HepG2 (cell line): ENCODE results near the gene PIK3R1. TPM values are rescaled to one million over a fixed set of nuclear protein-coding genes. Genes with fewer than 3 reads are reported as not detected.

Experiments
- ATAC-seq: fragments of 200-7000 bp; cut with Tn5 transposase; 3 replicates; pipeline ENCODE4 v1.9.1; 2020; ENCODE audit warnings: mild to moderate bottlenecking, moderate library complexity
- BruUV-seq: library from RNA; stranded (reverse); fragments of 400-500 nt; replicated peaks from 2 replicates; lab custom pipeline; 2021; lab: Mats Ljungman, UMichigan
- CTCF ChIA-PET: fragments of 300-600 bp; formaldehyde crosslinking; extraction: SDS; loops from one replicate; lab custom pipeline; 2021; ENCODE audit warnings: low total read pairs, inconsistent platforms, low intra/inter-chr PET ratio; lab: Yijun Ruan, JAX
- POLR2A ChIA-PET: fragments of 350-600 bp; sonication (Branson Sonifier 250); formaldehyde crosslinking; loops from one replicate; lab custom pipeline; 2020; ENCODE audit warnings: antibody characterized with exemption, inconsistent platforms; lab: Yijun Ruan, JAX
- DNase-seq: peaks from one replicate; pipeline ENCODE4 v3.0.0-alpha.2; 2015; ENCODE audit warnings: low spot score
- FAIRE-seq: peaks from 3 replicates; lab custom pipeline; 2011; peaks lifted over from hg19 to GRCh38; lab: Jason Lieb, UNC
- H2AFZ ChIP-seq: one replicate; pipeline ENCODE4 v1.6.1; 2011; ENCODE audit warnings: low read length, inconsistent platforms
- H3K27ac ChIP-seq: fragments of 300-600 bp; 3 replicates; pipeline ENCODE4 v1.8.0; 2011; ENCODE audit warnings: mixed run types, mild to moderate bottlenecking, mixed read lengths, low read length, inconsistent platforms; ENCODE audit not compliant: insufficient read depth; ENCODE audit errors: extremely low read length
- H3K27me3 ChIP-seq, 2 experiments: fragments of 200-600 bp in 1 of 2; 2 replicates in 1 of 2; 3 replicates in 1 of 2; pipeline versions ENCODE4 v1.6.0 to v1.8.0; 2011; ENCODE audit warnings: low read length in 2 of 2, mild to moderate bottlenecking in 2 of 2, moderate library complexity in 2 of 2, inconsistent platforms in 1 of 2; ENCODE audit not compliant: insufficient read depth in 2 of 2, control insufficient read depth in 1 of 2
- H3K36me3 ChIP-seq, 2 experiments: fragments of 200-600 bp in 1 of 2; replicated peaks in 1 of 2; 2 replicates in 1 of 2; 3 replicates in 1 of 2; pipeline versions ENCODE4 v1.5.1 to v1.8.0; 2011; ENCODE audit warnings: low read length in 2 of 2, inconsistent platforms in 1 of 2; ENCODE audit not compliant: insufficient read depth in 2 of 2, control insufficient read depth in 1 of 2
- H3K4me1 ChIP-seq: 2 replicates; pipeline ENCODE4 v1.5.1; 2012; ENCODE audit warnings: low read length, inconsistent platforms; ENCODE audit not compliant: insufficient read depth
- H3K4me2 ChIP-seq: 2 replicates; pipeline ENCODE4 v1.6.0; 2011; ENCODE audit warnings: low read depth, low read length, inconsistent platforms
- H3K4me3 ChIP-seq, 3 experiments: fragments of 200-600 bp in 1 of 3; sonication (generic), shearing (Covaris generic) in 1 of 3; replicated peaks in 1 of 3; 2 replicates each; pipeline ENCODE4 v1.5.1; 2011 to 2016; ENCODE audit warnings: low read length in 3 of 3, inconsistent platforms in 2 of 3, low read depth in 2 of 3, mild to moderate bottlenecking in 2 of 3, control low read depth in 1 of 3, mixed read lengths in 1 of 3; ENCODE audit not compliant: insufficient read depth in 1 of 3
- H3K79me2 ChIP-seq: one replicate; pipeline ENCODE4 v1.6.1; 2011; ENCODE audit warnings: low read length, inconsistent platforms; ENCODE audit not compliant: insufficient read depth
- H3K9ac ChIP-seq: 2 replicates; pipeline ENCODE4 v1.6.0; 2011; ENCODE audit warnings: mild to moderate bottlenecking, low read depth, low read length, inconsistent platforms; ENCODE audit not compliant: insufficient read depth
- H3K9me3 ChIP-seq: 2 replicates; pipeline ENCODE4 v1.5.1; 2012; ENCODE audit warnings: mild to moderate bottlenecking, low read length
- H4K20me1 ChIP-seq: 2 replicates; pipeline ENCODE4 v1.6.0; 2011; ENCODE audit warnings: inconsistent platforms, mild to moderate bottlenecking, low read length, moderate library complexity; ENCODE audit not compliant: insufficient read depth
- ZNF251 ChIP-seq: sonication (generic); formaldehyde crosslinking; IDR thresholded peaks from 2 replicates; pipeline ENCODE4 v1.9.0; 2021; ENCODE audit warnings: mild to moderate bottlenecking, missing genetic modification reagents
- ZNF460 ChIP-seq: sonication (generic); formaldehyde crosslinking; IDR thresholded peaks from 2 replicates; pipeline ENCODE4 v1.5.1; 2020; ENCODE audit warnings: missing genetic modification reagents, mild to moderate bottlenecking, borderline replicate concordance
- ZNF614 ChIP-seq: IDR thresholded peaks from 2 replicates; pipeline ENCODE4 v1.6.1; 2018; ENCODE audit warnings: missing biosample characterization, missing genetic modification reagents, inconsistent platforms, borderline replicate concordance
- WGBS: methylation state at CpG from one replicate; pipeline ENCODE4 v1.1.6; 2017; ENCODE audit warnings: low lambda C conversion rate; 5-methylcytosine and 5-hydroxymethylcytosine counted together
- in situ Hi-C: cut with HindIII; loops from 2 replicates; pipeline ENCODE4 v1.10.0; 2017; ENCODE audit warnings: low pct_unique_long_range_greater_than_20kb; ENCODE audit not compliant: extremely low pct_ligation_motif_present
- intact Hi-C: fragments of 100-400 bp; cut with micrococcal nuclease; formaldehyde crosslinking; loops from one replicate; pipeline ENCODE4 v1.10.0; 2022; ENCODE audit not compliant: unreplicated experiment
- polyA plus RNA-seq, 8 experiments: library from polyadenylated mRNA; depleted of rRNA in 3 of 8; stranded (reverse) in 7 of 8; unstranded in 1 of 8; fragments of >200 nt; fragmentation: Illumina TruSeq in 4 of 8; extraction: Trizol in 4 of 8; gene quantifications; 2 replicates each; pipeline versions ENCODE4 v1.2.1 to v1.2.3, GENCODE V29; 2011 to 2016; ENCODE audit warnings: low read depth in 4 of 8, missing spikeins in 1 of 8, mixed read lengths in 1 of 8; ENCODE audit not compliant: insufficient read depth in 1 of 8
- total RNA-seq, 5 experiments: library from RNA; depleted of rRNA; stranded (reverse); fragments of >200 nt; fragmentation: Illumina TruSeq; extraction: Trizol; gene quantifications; 2 replicates each; pipeline ENCODE4 v1.2.3, GENCODE V29; 2016; ENCODE audit warnings: low read depth in 1 of 5
- TF ChIP-seq, protein P1 (sequence below): sonication (generic); formaldehyde crosslinking; IDR thresholded peaks from 2 replicates; pipeline ENCODE4 v1.4.0; 2020; ENCODE audit warnings: mild to moderate bottlenecking, missing genetic modification reagents
- TF ChIP-seq, protein P2 (sequence below): sonication (generic); formaldehyde crosslinking; IDR thresholded peaks from 2 replicates; pipeline ENCODE4 v1.4.0; 2020; ENCODE audit warnings: missing genetic modification reagents
- TF ChIP-seq, protein P3 (sequence below): sonication (generic); formaldehyde crosslinking; IDR thresholded peaks from 2 replicates; pipeline ENCODE4 v1.4.0; 2020; ENCODE audit warnings: mild to moderate bottlenecking, missing genetic modification reagents
- TF ChIP-seq, protein P4 (sequence below): sonication (generic); formaldehyde crosslinking; IDR thresholded peaks from 2 replicates; pipeline ENCODE4 v1.4.0; 2020; ENCODE audit warnings: missing genetic modification reagents
- TF ChIP-seq, protein P5 (sequence below): sonication (generic); formaldehyde crosslinking; IDR thresholded peaks from 2 replicates; pipeline ENCODE4 v1.4.0; 2020; ENCODE audit warnings: missing genetic modification reagents, borderline replicate concordance

Gene PIK3R1
- total and polyA plus RNA-seq, 2 of the 13 experiments (the other 11 are each of a cell fraction or from before 2014, with no cell fraction given), result 8.4 to 21.3 TPM

DNA sequence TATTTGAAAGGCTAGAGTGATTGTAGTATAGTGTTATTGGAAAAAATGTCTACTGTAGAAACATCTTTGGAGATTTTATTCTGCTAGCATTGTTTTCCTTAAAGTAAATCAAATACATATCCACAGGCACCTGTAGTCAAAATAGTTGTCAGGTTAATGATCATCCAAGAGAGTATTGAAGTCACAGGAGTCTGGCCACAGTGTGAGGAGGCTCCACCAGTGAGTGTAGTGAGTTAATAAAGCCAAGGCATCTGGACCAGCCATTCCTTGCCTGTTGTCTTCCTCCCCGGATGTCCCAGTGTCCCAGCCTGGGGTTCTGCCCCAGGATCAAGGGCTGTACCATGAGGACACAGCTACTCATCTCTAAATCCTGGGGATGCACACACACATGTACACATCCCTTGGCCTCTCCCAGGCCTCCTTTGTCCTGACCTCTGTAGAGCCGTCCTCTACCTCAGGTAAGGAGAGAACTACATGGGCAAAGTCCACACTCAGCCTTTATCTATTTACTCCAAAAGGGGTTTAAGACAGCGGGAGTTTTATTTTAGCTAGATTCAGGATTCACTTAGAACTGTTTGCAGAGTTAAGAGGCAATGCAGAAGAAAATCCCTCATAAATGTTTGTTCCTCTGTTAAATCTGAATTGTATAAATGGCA, 3.7 kb downstream of the PIK3R1 start (continued):
- TF ChIP-seq, protein P1, sequence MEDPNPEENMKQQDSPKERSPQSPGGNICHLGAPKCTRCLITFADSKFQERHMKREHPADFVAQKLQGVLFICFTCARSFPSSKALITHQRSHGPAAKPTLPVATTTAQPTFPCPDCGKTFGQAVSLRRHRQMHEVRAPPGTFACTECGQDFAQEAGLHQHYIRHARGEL (CRISPR knock-in tag), result no peak
- TF ChIP-seq, protein P2, sequence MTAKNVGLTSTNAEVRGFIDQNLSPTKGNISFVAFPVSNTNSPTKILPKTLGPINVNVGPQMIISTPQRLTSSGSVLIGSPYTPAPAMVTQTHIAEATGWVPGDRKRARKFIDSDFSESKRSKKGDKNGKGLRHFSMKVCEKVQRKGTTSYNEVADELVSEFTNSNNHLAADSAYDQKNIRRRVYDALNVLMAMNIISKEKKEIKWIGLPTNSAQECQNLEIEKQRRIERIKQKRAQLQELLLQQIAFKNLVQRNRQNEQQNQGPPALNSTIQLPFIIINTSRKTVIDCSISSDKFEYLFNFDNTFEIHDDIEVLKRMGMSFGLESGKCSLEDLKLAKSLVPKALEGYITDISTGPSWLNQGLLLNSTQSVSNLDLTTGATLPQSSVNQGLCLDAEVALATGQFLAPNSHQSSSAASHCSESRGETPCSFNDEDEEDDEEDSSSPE (CRISPR knock-in tag), result no peak
- TF ChIP-seq ZNF614 (CRISPR knock-in tag), result no peak; the same call in 1 of the 2 replicates
- no peak for TF ChIP-seq ZNF460 (CRISPR knock-in tag)
- TF ChIP-seq, all 625 proteins: peak for 5

DNA sequence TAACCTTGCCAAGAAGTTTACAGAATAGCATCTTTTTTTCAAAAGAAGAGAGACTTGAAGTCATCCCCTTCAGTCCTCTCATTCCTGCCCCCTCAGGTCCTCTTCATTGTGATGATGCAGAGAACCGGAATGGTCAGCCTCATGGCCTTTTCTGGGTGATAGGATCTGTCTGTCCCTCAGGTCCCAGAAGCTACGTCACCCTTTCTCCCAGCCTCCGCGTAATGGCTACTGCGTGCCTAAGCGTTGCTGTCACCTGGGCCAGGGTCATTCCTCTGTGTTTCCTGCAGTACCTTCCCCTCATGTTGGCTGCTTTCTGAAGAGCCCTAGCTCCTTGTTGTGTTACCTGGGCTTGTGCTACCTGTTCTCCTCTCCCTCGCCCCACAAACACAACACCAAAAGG, 4.7 kb downstream of the PIK3R1 start:
- Histone ChIP-seq H3K9ac (no peak overlapping the region), H3K4me1 (peaks cover 53% of the 10 kb centered on the region), H4K20me1 (peaks cover 11% of the 10 kb centered on the region), H3K79me2 (peaks cover 89% of the 10 kb centered on the region), H3K9me3 (peaks cover 11% of the 10 kb centered on the region), H3K27ac (no peak overlapping the region), H3K27me3 (no peaks in the 10 kb centered on the region; a peak in 1 of 5 replicates), H3K36me3 (peaks cover 0 to 10% of the 10 kb centered on the region in 2 experiments; a peak in 2 of 5 replicates), H3K4me2 (no peak overlapping the region), H2AFZ (no peak overlapping the region), H3K4me3 (no peak overlapping the region)
- no peak for FAIRE-seq
- POLR2A ChIA-PET, result interaction anchor here (1.7 kb wide), 1 partner anchor 19 kb away, joined by 4 read pairs; no protein-coding TSS in a partner anchor
- intact Hi-C loops (no loop called here), in situ Hi-C loops (no loop called here)
- 98% methylated on average over 7 of the region's 7 CpGs for WGBS
- CTCF ChIA-PET, result no interaction called here
- ATAC-seq, result no peak
- no TSS peak for BruUV-seq
- no peak for DNase-seq
- TF ChIP-seq, protein P3, sequence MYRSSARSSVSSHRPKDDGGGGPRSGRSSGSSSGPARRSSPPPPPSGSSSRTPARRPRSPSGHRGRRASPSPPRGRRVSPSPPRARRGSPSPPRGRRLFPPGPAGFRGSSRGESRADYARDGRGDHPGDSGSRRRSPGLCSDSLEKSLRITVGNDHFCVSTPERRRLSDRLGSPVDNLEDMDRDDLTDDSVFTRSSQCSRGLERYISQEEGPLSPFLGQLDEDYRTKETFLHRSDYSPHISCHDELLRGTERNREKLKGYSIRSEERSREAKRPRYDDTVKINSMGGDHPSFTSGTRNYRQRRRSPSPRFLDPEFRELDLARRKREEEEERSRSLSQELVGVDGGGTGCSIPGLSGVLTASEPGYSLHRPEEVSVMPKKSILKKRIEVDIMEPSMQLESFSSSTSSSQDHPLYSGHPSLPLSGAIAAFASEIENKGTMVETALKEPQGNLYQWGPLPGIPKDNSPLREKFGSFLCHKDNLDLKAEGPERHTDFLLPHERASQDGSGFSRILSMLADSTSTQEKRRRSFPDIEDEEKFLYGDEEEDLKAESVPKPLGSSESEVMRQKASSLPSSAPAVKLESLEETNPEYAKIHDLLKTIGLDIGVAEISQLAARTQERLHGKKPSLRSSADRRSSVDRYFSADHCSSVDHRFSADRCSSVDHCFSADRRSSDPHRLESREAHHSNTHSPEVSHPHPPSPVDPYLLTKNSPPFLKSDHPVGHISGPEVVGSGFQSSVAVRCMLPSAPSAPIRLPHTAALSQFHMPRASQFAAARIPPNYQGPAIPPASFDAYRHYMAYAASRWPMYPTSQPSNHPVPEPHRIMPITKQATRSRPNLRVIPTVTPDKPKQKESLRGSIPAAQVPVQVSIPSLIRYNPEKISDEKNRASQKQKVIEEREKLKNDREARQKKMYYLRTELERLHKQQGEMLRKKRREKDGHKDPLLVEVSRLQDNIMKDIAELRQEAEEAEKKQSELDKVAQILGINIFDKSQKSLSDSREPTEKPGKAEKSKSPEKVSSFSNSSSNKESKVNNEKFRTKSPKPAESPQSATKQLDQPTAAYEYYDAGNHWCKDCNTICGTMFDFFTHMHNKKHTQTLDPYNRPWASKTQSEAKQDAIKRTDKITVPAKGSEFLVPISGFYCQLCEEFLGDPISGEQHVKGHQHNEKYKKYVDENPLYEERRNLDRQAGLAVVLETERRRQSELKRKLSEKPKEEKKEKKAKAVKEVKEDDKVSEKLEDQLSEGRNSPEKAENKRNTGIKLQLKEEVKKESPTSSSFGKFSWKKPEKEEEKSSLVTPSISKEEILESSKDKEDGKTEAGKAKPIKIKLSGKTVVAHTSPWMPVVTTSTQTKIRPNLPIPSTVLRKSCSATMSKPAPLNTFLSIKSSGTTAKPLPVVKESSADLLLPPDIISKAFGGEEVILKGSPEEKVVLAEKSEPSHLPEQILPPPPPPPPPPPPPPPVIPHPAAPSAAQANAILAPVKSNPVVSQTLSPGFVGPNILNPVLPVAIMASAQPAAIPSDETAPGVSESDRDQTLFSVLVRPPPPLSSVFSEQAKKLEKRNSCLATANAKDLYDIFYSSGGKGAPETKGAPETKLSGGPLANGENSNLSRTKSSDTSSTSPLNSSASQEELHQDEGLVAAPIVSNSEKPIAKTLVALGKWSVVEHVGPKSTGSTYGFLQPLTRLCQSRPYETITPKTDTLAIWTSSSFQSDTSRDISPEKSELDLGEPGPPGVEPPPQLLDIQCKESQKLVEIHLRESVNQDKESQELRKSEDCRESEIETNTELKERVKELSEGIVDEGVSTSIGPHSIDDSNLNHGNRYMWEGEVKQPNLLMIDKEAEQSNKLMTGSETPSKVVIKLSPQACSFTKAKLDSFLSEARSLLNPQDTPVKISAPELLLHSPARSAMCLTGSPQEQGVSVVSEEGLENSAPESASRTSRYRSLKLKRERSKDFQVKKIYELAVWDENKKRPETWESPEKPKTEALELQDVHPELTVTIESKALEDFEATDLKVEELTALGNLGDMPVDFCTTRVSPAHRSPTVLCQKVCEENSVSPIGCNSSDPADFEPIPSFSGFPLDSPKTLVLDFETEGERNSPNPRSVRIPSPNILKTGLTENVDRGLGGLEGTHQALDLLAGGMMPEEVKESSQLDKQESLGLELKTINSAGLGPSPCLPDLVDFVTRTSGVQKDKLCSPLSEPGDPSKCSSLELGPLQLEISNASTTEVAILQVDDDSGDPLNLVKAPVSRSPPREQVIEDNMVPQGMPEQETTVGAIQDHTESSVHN (CRISPR knock-in tag), result no peak
- no peak for TF ChIP-seq ZNF251 (CRISPR knock-in tag)
- TF ChIP-seq, protein P4, sequence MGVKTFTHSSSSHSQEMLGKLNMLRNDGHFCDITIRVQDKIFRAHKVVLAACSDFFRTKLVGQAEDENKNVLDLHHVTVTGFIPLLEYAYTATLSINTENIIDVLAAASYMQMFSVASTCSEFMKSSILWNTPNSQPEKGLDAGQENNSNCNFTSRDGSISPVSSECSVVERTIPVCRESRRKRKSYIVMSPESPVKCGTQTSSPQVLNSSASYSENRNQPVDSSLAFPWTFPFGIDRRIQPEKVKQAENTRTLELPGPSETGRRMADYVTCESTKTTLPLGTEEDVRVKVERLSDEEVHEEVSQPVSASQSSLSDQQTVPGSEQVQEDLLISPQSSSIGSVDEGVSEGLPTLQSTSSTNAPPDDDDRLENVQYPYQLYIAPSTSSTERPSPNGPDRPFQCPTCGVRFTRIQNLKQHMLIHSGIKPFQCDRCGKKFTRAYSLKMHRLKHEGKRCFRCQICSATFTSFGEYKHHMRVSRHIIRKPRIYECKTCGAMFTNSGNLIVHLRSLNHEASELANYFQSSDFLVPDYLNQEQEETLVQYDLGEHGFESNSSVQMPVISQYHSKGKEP (CRISPR knock-in tag), result no peak
- TF ChIP-seq, protein P5, sequence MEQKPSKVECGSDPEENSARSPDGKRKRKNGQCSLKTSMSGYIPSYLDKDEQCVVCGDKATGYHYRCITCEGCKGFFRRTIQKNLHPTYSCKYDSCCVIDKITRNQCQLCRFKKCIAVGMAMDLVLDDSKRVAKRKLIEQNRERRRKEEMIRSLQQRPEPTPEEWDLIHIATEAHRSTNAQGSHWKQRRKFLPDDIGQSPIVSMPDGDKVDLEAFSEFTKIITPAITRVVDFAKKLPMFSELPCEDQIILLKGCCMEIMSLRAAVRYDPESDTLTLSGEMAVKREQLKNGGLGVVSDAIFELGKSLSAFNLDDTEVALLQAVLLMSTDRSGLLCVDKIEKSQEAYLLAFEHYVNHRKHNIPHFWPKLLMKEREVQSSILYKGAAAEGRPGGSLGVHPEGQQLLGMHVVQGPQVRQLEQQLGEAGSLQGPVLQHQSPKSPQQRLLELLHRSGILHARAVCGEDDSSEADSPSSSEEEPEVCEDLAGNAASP, result no peak
